HepG2 (cell line): ENCODE measurements around the gene GBA2. TPM values are rescaled to one million over a fixed set of nuclear protein-coding genes. Genes with fewer than 3 reads are reported as not detected.

ENCODE experiments used
- ASH2L ChIP-seq: fragments of 300-600, 200-600 bp; sonication (generic); IDR thresholded peaks from 2 replicates; pipeline ENCODE4 v1.7.0; 2017; ENCODE audit warnings: low read depth, mild to moderate bottlenecking, moderate library complexity, mixed read lengths, low read length; ENCODE audit not compliant: insufficient read length
- DMTF1 ChIP-seq: sonication (generic); formaldehyde crosslinking; IDR thresholded peaks from 2 replicates; pipeline ENCODE4 v1.4.0; 2020; ENCODE audit warnings: mild to moderate bottlenecking, missing genetic modification reagents
- GABPA ChIP-seq, 2 experiments: IDR thresholded peaks; 2 replicates each; pipeline ENCODE4 v1.6.1; 2011 to 2016; ENCODE audit warnings: low read depth in 2 of 2, low read length in 1 of 2, missing biosample characterization in 1 of 2, missing genetic modification characterization in 1 of 2
- PHF5A ChIP-seq: IDR thresholded peaks from one replicate; pipeline ENCODE4 v1.6.1; 2018; ENCODE audit warnings: low read depth, missing genetic modification reagents; ENCODE audit not compliant: unreplicated experiment
- PITX1 ChIP-seq: sonication (generic); formaldehyde crosslinking; IDR thresholded peaks from 2 replicates; pipeline ENCODE4 v1.5.1; 2020; ENCODE audit warnings: mild to moderate bottlenecking, missing genetic modification reagents
- POGZ ChIP-seq: sonication (generic); formaldehyde crosslinking; IDR thresholded peaks from 2 replicates; pipeline ENCODE4 v1.4.0; 2020; ENCODE audit warnings: mild to moderate bottlenecking, missing genetic modification reagents
- RXRB ChIP-seq: IDR thresholded peaks from 2 replicates; pipeline ENCODE4 v1.6.1; 2016; ENCODE audit warnings: borderline replicate concordance, missing genetic modification reagents, missing compliant biosample characterization
- SIX1 ChIP-seq: sonication (generic); formaldehyde crosslinking; IDR thresholded peaks from 2 replicates; pipeline ENCODE4 v1.4.0; 2020; ENCODE audit warnings: missing genetic modification reagents, borderline replicate concordance
- YEATS4 ChIP-seq: sonication (generic); formaldehyde crosslinking; IDR thresholded peaks from 2 replicates; pipeline ENCODE4 v1.4.0; 2020; ENCODE audit warnings: missing genetic modification reagents, borderline replicate concordance
- ZFAT ChIP-seq: sonication (generic); formaldehyde crosslinking; conservative IDR thresholded peaks from 2 replicates; pipeline ENCODE4 v1.8.1; 2023; ENCODE audit warnings: missing genetic modification reagents, inconsistent platforms
- ZNF20 ChIP-seq: sonication (generic); formaldehyde crosslinking; IDR thresholded peaks from 2 replicates; pipeline ENCODE4 v1.4.0; 2020; ENCODE audit warnings: mild to moderate bottlenecking, moderate library complexity, missing genetic modification reagents
- ZNF264 ChIP-seq: sonication (generic); formaldehyde crosslinking; IDR thresholded peaks from 2 replicates; pipeline ENCODE4 v1.4.0; 2020; ENCODE audit warnings: missing genetic modification reagents
- ZNF280D ChIP-seq: sonication (generic); formaldehyde crosslinking; IDR thresholded peaks from 2 replicates; pipeline ENCODE4 v1.5.1; 2020; ENCODE audit warnings: mild to moderate bottlenecking, missing genetic modification reagents
- ZNF367 ChIP-seq: sonication (generic); formaldehyde crosslinking; IDR thresholded peaks from 2 replicates; pipeline ENCODE4 v1.4.0; 2020; ENCODE audit warnings: missing genetic modification reagents, borderline replicate concordance
- ZNF569 ChIP-seq: sonication (generic); formaldehyde crosslinking; IDR thresholded peaks from 2 replicates; pipeline ENCODE4 v1.5.0; 2020; ENCODE audit warnings: mild to moderate bottlenecking, missing genetic modification reagents, moderate library complexity, borderline replicate concordance
- ZNF691 ChIP-seq: sonication (generic); formaldehyde crosslinking; IDR thresholded peaks from 2 replicates; pipeline ENCODE4 v1.4.0; 2020; ENCODE audit warnings: missing genetic modification reagents, low read depth, mild to moderate bottlenecking, borderline replicate concordance
- ZNF761 ChIP-seq: sonication (generic); formaldehyde crosslinking; conservative IDR thresholded peaks from 2 replicates; pipeline ENCODE4 v1.4.0; 2020; ENCODE audit warnings: mild to moderate bottlenecking, missing genetic modification reagents
- polyA plus RNA-seq, 8 experiments: library from polyadenylated mRNA; depleted of rRNA in 3 of 8; stranded (reverse) in 7 of 8; unstranded in 1 of 8; fragments of >200 nt; fragmentation: Illumina TruSeq in 4 of 8; extraction: Trizol in 4 of 8; gene quantifications; 2 replicates each; pipeline versions ENCODE4 v1.2.1 to v1.2.3, GENCODE V29; 2011 to 2016; ENCODE audit warnings: low read depth in 4 of 8, missing spikeins in 1 of 8, mixed read lengths in 1 of 8; ENCODE audit not compliant: insufficient read depth in 1 of 8
- total RNA-seq, 5 experiments: library from RNA; depleted of rRNA; stranded (reverse); fragments of >200 nt; fragmentation: Illumina TruSeq; extraction: Trizol; gene quantifications; 2 replicates each; pipeline ENCODE4 v1.2.3, GENCODE V29; 2016; ENCODE audit warnings: low read depth in 1 of 5
- TF ChIP-seq, protein P1 (sequence below): sonication (generic); formaldehyde crosslinking; IDR thresholded peaks from 2 replicates; pipeline ENCODE4 v1.4.0; 2020; ENCODE audit warnings: missing genetic modification reagents, borderline replicate concordance

Gene GBA2
- total and polyA plus RNA-seq, 2 of the 13 experiments (the other 11 are each of a cell fraction or from before 2014, with no cell fraction given): 37.5 to 86.1 TPM

GRCh38 chr9:35756275-35757225, 7.5 kb upstream of the GBA2 start (continued):
- peak; percentile 42 for TF ChIP-seq GABPA (IDR thresholded peaks at IDR 0.05; ENCODE audit: low read depth, low read length)
- no peak; the same call in 1 of the 2 replicates for TF ChIP-seq GABPA (CRISPR knock-in tag; IDR thresholded peaks at IDR 0.05; ENCODE audit: low read depth)
- TF ChIP-seq ZNF569 (CRISPR knock-in tag): no peak
- TF ChIP-seq, protein P1, sequence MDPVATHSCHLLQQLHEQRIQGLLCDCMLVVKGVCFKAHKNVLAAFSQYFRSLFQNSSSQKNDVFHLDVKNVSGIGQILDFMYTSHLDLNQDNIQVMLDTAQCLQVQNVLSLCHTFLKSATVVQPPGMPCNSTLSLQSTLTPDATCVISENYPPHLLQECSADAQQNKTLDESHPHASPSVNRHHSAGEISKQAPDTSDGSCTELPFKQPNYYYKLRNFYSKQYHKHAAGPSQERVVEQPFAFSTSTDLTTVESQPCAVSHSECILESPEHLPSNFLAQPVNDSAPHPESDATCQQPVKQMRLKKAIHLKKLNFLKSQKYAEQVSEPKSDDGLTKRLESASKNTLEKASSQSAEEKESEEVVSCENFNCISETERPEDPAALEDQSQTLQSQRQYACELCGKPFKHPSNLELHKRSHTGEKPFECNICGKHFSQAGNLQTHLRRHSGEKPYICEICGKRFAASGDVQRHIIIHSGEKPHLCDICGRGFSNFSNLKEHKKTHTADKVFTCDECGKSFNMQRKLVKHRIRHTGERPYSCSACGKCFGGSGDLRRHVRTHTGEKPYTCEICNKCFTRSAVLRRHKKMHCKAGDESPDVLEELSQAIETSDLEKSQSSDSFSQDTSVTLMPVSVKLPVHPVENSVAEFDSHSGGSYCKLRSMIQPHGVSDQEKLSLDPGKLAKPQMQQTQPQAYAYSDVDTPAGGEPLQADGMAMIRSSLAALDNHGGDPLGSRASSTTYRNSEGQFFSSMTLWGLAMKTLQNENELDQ (CRISPR knock-in tag): no peak
- 0 out of 2 replicates have a peak, but pooled peaks have one; percentile 41 for TF ChIP-seq ZNF20 (CRISPR knock-in tag)
- TF ChIP-seq ZNF691 (CRISPR knock-in tag): peak; percentile 79; the same call in 1 of the 2 replicates
- peak; percentile 58; the same call in 1 of the 2 replicates for TF ChIP-seq ZNF264 (CRISPR knock-in tag)
- no peak; the same call in 1 of the 2 replicates for TF ChIP-seq ZFAT (CRISPR knock-in tag)
- no peak for TF ChIP-seq SIX1 (CRISPR knock-in tag)
- peak; percentile 34; the same call in 1 of the 2 replicates for TF ChIP-seq ZNF280D (CRISPR knock-in tag)
- peak; percentile 90; the same call in 1 of the 2 replicates for TF ChIP-seq YEATS4
- TF ChIP-seq PITX1: peak; percentile 58
- peak; percentile 84; the same call in 1 of the 2 replicates for TF ChIP-seq ZNF367 (CRISPR knock-in tag)
- no peak for TF ChIP-seq ZNF761 (CRISPR knock-in tag)
- no peak for TF ChIP-seq DMTF1 (CRISPR knock-in tag)
- no peak for TF ChIP-seq ASH2L
- no peak for TF ChIP-seq PHF5A (CRISPR knock-in tag)
- no peak for TF ChIP-seq RXRB (CRISPR knock-in tag)
- peak; percentile 47; the same call in 1 of the 2 replicates for TF ChIP-seq POGZ (CRISPR knock-in tag)
